Endothelial cell of umbilical vein (primary cell): ENCODE data around the gene ALDH1A3. TPM values are rescaled to one million over a fixed set of nuclear protein-coding genes. Genes with fewer than 3 reads are reported as not detected.

Experiments
- BruUV-seq: library from RNA; stranded (reverse); fragments of 400-500 nt; replicated peaks from 2 replicates; lab custom pipeline; 2021; lab: Mats Ljungman, UMichigan
- CTCF ChIA-PET: fragments of 300-600, 350-600 bp; sonication (Branson Sonifier 250); formaldehyde crosslinking; loops from one replicate; lab custom pipeline; 2021; ENCODE audit warnings: antibody characterized with exemption, inconsistent platforms; lab: Charles Lee
- POLR2A ChIA-PET: fragments of 300-600, 350-600 bp; sonication (Branson Sonifier 250); formaldehyde crosslinking; loops from one replicate; lab custom pipeline; 2021; ENCODE audit warnings: antibody characterized with exemption, inconsistent platforms; lab: Charles Lee
- DNase-seq: peaks from one replicate; pipeline ENCODE4 v3.0.0-alpha.2; 2011; ENCODE audit warnings: low read depth, low spot score
- FAIRE-seq: peaks from 2 replicates; lab custom pipeline; 2011; peaks lifted over from hg19 to GRCh38; lab: Jason Lieb, UNC
- H2AFZ ChIP-seq: 2 replicates; pipeline ENCODE4 v1.6.0; 2012; ENCODE audit warnings: low read depth, low read length, control low read depth, inconsistent platforms
- H3K27ac ChIP-seq: 2 replicates; pipeline ENCODE4 v1.5.1; 2011; ENCODE audit warnings: low read depth, mild to moderate bottlenecking, control low read depth, low read length, moderate library complexity; ENCODE audit not compliant: insufficient read depth
- H3K27me3 ChIP-seq, 2 experiments: 2 replicates each; pipeline versions ENCODE4 v1.6.0 to v1.6.1; 2011; ENCODE audit warnings: low read length in 2 of 2, mixed read lengths in 1 of 2; ENCODE audit not compliant: control insufficient read depth in 2 of 2, insufficient read depth in 2 of 2
- H3K36me3 ChIP-seq, 2 experiments: 2 replicates in 1 of 2; 3 replicates in 1 of 2; pipeline ENCODE4 v1.5.1; 2011; ENCODE audit warnings: low read length in 2 of 2, mild to moderate bottlenecking in 1 of 2, moderate library complexity in 1 of 2; ENCODE audit not compliant: control insufficient read depth in 2 of 2, insufficient read depth in 2 of 2; ENCODE audit errors: extremely low read depth in 1 of 2
- H3K4me1 ChIP-seq: 3 replicates; pipeline ENCODE4 v1.5.1; 2011; ENCODE audit warnings: mild to moderate bottlenecking, low read length; ENCODE audit not compliant: control insufficient read depth, insufficient read depth; ENCODE audit errors: extremely low read depth
- H3K4me2 ChIP-seq: 2 replicates; pipeline ENCODE4 v1.6.1; 2011; ENCODE audit warnings: low read length, control low read depth, mixed read lengths; ENCODE audit not compliant: insufficient read depth
- H3K4me3 ChIP-seq, 3 experiments: fragments of 200-600 bp in 1 of 3; sonication (generic), shearing (Covaris generic) in 1 of 3; replicated peaks in 1 of 3; 2 replicates each; pipeline ENCODE4 v1.5.1; 2011 to 2016; ENCODE audit warnings: control low read depth in 3 of 3, low read length in 3 of 3, mild to moderate bottlenecking in 2 of 3, inconsistent platforms in 1 of 3, low read depth in 1 of 3, moderate library complexity in 1 of 3; ENCODE audit not compliant: insufficient read depth in 1 of 3
- H3K79me2 ChIP-seq: 2 replicates; pipeline ENCODE4 v1.6.0; 2012; ENCODE audit warnings: low read length, inconsistent platforms; ENCODE audit not compliant: control insufficient read depth, insufficient read depth
- H3K9ac ChIP-seq: replicated peaks from 2 replicates; pipeline ENCODE3; 2011; ENCODE audit warnings: low read length, control low read depth; ENCODE audit not compliant: insufficient read depth; ENCODE audit errors: extremely low read depth
- H3K9me1 ChIP-seq: replicated peaks from 3 replicates; pipeline ENCODE4 v1.6.0; 2011; ENCODE audit warnings: mild to moderate bottlenecking, low read length; ENCODE audit not compliant: control insufficient read depth, insufficient read depth; ENCODE audit errors: extremely low read depth
- H3K9me3 ChIP-seq: replicated peaks from 2 replicates; pipeline ENCODE4 v1.5.1; 2012; ENCODE audit warnings: low read length, inconsistent platforms; ENCODE audit not compliant: control insufficient read depth, insufficient read depth
- H4K20me1 ChIP-seq: replicated peaks from 2 replicates; pipeline ENCODE3; 2011; ENCODE audit warnings: mild to moderate bottlenecking, low read length; ENCODE audit not compliant: control insufficient read depth, insufficient read depth; ENCODE audit errors: extremely low read depth
- EZH2 ChIP-seq: IDR thresholded peaks from 2 replicates; pipeline ENCODE4 v1.6.1; 2012; ENCODE audit warnings: borderline replicate concordance, low read depth, mild to moderate bottlenecking, moderate library complexity, low read length, inconsistent platforms; ENCODE audit not compliant: severe bottlenecking
- FOS ChIP-seq: IDR thresholded peaks from 2 replicates; pipeline ENCODE4 v1.6.1; 2011; ENCODE audit warnings: mild to moderate bottlenecking, low read length, moderate library complexity, borderline replicate concordance; ENCODE audit not compliant: insufficient read depth
- GATA2 ChIP-seq: IDR thresholded peaks from 2 replicates; pipeline ENCODE4 v1.7.0; 2011; ENCODE audit warnings: low read depth, mild to moderate bottlenecking, moderate library complexity, mixed read lengths, low read length; ENCODE audit not compliant: insufficient read length, insufficient read depth
- JUN ChIP-seq: IDR thresholded peaks from 2 replicates; pipeline ENCODE4 v1.6.1; 2011; ENCODE audit warnings: borderline replicate concordance, low read depth; ENCODE audit not compliant: insufficient read length, insufficient read depth
- MYC ChIP-seq: IDR thresholded peaks from one replicate; pipeline ENCODE4 v1.6.1; 2011; ENCODE audit warnings: mild to moderate bottlenecking, low read depth, low read length
- POLR2A ChIP-seq: IDR thresholded peaks from 2 replicates; pipeline ENCODE4 v1.6.1; 2012; ENCODE audit warnings: low read depth, mild to moderate bottlenecking, control low read depth, low read length
- POLR2AphosphoS5 ChIP-seq: IDR thresholded peaks from 2 replicates; pipeline ENCODE4 v1.6.1; 2012; ENCODE audit warnings: low read depth, mild to moderate bottlenecking, control low read depth, low read length, moderate library complexity; ENCODE audit not compliant: insufficient read depth
- dilution Hi-C: fragments of 300-500 bp; cut with MboI; formaldehyde crosslinking; loops from one replicate; pipeline ENCODE4 v1.15.0; 2019; ENCODE audit warnings: low sequenced_read_pairs; ENCODE audit not compliant: extremely low pct_ligation_motif_present
- intact Hi-C: fragments of 100-400 bp; cut with micrococcal nuclease; formaldehyde crosslinking; loops from one replicate; pipeline ENCODE4 v1.10.0; 2022
- polyA plus RNA-seq, 4 experiments: library from polyadenylated mRNA; depleted of rRNA in 3 of 4; stranded (reverse) in 3 of 4; unstranded in 1 of 4; fragments of >200 nt; gene quantifications; 2 replicates each; pipeline versions ENCODE4 v1.2.1 to v1.2.3, GENCODE V29; 2011 to 2012; ENCODE audit warnings: missing spikeins in 1 of 4
- total RNA-seq: library from RNA; stranded (reverse); gene quantifications from 2 replicates; pipeline ENCODE4 v1.2.3, GENCODE V29; 2021
- TF ChIP-seq, protein P1 (sequence below), 2 donors: IDR thresholded peaks; 1 replicate in 1 of 2; 2 replicates in 1 of 2; pipeline ENCODE4 v1.5.1; 2011; ENCODE audit warnings: low read length in 2 of 2, mild to moderate bottlenecking in 2 of 2, moderate library complexity in 2 of 2, control low read depth in 1 of 2, inconsistent platforms in 1 of 2, low read depth in 1 of 2; ENCODE audit not compliant: insufficient read depth in 1 of 2; ENCODE audit errors: extremely low read depth in 1 of 2
- TF ChIP-seq, protein P2 (sequence below): IDR thresholded peaks from 2 replicates; pipeline ENCODE4 v1.6.1; 2011; ENCODE audit not compliant: insufficient read depth, insufficient read length

Gene ALDH1A3
- total and polyA plus RNA-seq, 2 donors (not counting 3 experiments of a cell fraction or from before 2014, with no cell fraction given): 2.8 to 5.8 TPM

GRCh38 chr15:100859970-100860828 is 19.4 kb upstream of the ALDH1A3 start:
- H3K79me2 ChIP-seq: no peaks in the 10 kb centered on the region
- TF ChIP-seq POLR2AphosphoS5 (no peak), MYC (no peak), GATA2 (no peak), EZH2 (no peak), POLR2A (no peak), FOS (no peak), JUN (no peak)
- TF ChIP-seq, protein P1, sequence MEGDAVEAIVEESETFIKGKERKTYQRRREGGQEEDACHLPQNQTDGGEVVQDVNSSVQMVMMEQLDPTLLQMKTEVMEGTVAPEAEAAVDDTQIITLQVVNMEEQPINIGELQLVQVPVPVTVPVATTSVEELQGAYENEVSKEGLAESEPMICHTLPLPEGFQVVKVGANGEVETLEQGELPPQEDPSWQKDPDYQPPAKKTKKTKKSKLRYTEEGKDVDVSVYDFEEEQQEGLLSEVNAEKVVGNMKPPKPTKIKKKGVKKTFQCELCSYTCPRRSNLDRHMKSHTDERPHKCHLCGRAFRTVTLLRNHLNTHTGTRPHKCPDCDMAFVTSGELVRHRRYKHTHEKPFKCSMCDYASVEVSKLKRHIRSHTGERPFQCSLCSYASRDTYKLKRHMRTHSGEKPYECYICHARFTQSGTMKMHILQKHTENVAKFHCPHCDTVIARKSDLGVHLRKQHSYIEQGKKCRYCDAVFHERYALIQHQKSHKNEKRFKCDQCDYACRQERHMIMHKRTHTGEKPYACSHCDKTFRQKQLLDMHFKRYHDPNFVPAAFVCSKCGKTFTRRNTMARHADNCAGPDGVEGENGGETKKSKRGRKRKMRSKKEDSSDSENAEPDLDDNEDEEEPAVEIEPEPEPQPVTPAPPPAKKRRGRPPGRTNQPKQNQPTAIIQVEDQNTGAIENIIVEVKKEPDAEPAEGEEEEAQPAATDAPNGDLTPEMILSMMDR (IDR thresholded peaks at IDR 0.05; ENCODE audit: extremely low read depth in 1 of 2, insufficient read depth in 1 of 2, low read depth in 1 of 2, low read length in 2 of 2): no peak
- TF ChIP-seq, protein P2, sequence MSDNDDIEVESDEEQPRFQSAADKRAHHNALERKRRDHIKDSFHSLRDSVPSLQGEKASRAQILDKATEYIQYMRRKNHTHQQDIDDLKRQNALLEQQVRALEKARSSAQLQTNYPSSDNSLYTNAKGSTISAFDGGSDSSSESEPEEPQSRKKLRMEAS: no peak
- H2AFZ ChIP-seq: no peak overlapping the region
- FAIRE-seq (no peak), DNase-seq (no peak)
- no peak overlapping the region for H3K4me2 ChIP-seq
- H4K20me1 ChIP-seq: no peaks in the 10 kb centered on the region
- H3K9me1 ChIP-seq: no peaks in the 10 kb centered on the region
- H3K9ac ChIP-seq: no peak overlapping the region
- H3K4me1 ChIP-seq: no peaks in the 10 kb centered on the region
- POLR2A ChIA-PET: no interaction called here
- no peak overlapping the region for H3K4me3 ChIP-seq
- no peak overlapping the region for H3K27ac ChIP-seq
- no peaks in the 10 kb centered on the region for H3K9me3 ChIP-seq
- CTCF ChIA-PET: interaction anchor here (1.6 to 2.0 kb wide), 2 partner anchors 11 to 13 kb away, joined by 3 to 7 read pairs; no protein-coding TSS in a partner anchor
- no peaks in the 10 kb centered on the region for H3K36me3 ChIP-seq
- BruUV-seq: no TSS peak
- dilution Hi-C loops: no loop called here
- intact Hi-C loops: no loop called here
- H3K27me3 ChIP-seq: peaks cover 0 to 2% of the 10 kb centered on the region in 2 experiments
